HG03095 (cell line): ENCODE measurements around the gene ANKRD39.
"Not testable (repeated sequence)": the region's sequence is repeated elsewhere in the genome, so short reads cannot be mapped to it uniquely, and the experiment has no call there.

Experiments used
- ATAC-seq: cut with Tn5 transposase; IDR thresholded peaks from one replicate; pipeline ENCODE4 v1.9.1; 2021; ENCODE audit warnings: moderate library complexity; ENCODE audit not compliant: unreplicated experiment

Gene ANKRD39

GRCh38 chr2:96811917-96812316, 45.9 kb downstream of the ANKRD39 start:
- ATAC-seq: no peak

DNA sequence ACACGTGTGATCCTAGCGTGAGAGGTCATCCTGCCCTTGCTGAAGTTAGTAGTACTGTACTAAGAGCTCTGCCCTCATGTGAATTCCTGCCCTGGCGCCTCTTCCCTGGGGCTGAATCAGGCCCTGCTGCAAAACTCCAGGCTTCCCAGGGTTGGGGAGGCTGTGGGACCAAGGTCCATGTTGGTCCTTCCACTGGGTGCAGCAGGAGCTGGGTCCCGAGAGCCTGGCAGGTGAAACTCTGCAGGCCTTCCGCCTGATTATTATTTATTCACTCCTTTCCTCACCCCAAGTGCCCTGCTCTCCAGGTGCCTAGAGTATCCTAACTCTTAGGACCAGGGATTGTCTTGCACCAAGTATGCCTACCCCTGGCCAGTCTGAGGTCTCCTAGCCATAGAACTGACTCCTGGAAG, 47.0 kb downstream of the ANKRD39 start:
- ATAC-seq: no peak

GRCh38 chr2:96809951-96810782, 47.6 kb downstream of the ANKRD39 start:
- no peak for ATAC-seq

- ATAC-seq: no peak
Measured at GRCh38 chr2:96809216-96809882, 48.5 kb downstream of the ANKRD39 start.

DNA sequence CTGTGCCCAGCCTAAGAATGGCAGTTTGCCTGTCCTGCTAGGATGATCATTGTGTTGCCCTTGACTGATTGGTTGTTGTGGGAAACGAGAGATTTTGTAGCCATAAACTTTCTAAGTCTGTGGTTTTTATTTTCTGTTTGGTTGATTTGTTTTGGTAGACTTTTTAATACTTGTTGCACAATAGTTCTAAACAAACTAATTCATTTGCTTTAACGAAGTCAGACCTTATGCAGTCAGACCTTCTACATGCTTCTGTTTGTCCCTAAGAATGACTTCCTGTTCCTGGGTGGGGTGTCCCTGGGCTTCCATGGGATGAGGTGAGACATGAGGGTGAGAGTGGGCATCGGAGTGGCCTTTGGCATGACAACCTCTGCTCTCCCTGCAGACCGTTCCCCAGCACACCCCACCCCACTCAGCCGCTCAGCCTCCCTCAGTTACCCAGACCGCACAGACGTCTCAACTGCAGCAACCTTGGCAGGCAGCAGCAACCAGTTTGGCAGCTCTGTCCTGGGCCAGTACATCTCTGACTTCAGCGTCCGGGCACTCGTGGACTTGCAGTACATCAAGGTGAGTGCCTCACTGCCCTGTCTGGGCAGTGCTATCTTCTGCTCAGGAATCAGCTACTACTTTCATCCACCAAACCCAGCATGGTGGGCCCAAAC, 49.5 kb downstream of the ANKRD39 start:
- no peak for ATAC-seq

- no peak for ATAC-seq
Measured at GRCh38 chr2:96807127-96807471, 50.7 kb downstream of the ANKRD39 start.

GRCh38 chr2:96806468-96807126, 51.2 kb downstream of the ANKRD39 start:
- peak; percentile 40 for ATAC-seq

DNA sequence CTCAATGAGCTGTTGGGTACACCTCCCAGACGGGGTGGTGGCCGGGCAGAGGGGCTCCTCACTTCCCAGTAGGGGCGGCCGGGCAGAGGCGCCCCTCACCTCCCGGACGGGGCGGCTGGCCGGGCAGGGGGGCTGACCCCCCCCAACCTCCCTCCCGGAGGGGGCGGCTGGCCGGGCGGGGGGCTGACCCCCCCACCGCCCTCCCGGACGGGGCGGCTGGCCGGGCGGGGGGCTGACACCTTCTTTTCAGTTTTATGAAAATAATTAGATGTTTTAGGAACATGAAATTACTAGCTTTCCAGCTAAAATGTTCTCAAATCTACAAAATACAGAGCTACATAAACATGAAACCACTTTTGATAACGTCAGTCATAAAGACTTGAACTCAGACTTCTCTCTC, 51.9 kb downstream of the ANKRD39 start:
- not testable (repeated sequence) for ATAC-seq

GRCh38 chr2:96804986-96805385, 52.8 kb downstream of the ANKRD39 start:
- ATAC-seq: no peak

DNA sequence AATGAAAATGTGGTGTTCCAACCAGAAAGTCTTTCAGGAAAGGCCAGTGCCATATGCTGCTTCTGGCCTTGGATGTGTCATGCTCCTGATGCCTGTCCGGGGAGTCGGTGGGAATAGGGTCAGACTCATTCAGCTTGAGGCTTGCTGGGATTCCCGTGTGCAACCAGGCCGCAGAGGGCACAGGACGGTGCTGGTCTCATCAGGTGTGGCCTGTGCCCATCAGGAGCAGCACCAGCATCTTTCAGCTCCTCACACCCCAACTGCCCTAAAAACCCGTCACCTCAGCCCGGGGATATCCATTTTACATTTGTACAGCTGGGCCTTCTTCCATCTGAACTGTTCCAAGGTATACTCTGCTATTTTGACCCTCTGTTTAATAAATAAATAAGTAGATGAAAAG, 55.1 kb downstream of the ANKRD39 start:
- no peak for ATAC-seq

- no peak for ATAC-seq
Measured at GRCh38 chr2:96801786-96802595, 55.8 kb downstream of the ANKRD39 start.

DNA sequence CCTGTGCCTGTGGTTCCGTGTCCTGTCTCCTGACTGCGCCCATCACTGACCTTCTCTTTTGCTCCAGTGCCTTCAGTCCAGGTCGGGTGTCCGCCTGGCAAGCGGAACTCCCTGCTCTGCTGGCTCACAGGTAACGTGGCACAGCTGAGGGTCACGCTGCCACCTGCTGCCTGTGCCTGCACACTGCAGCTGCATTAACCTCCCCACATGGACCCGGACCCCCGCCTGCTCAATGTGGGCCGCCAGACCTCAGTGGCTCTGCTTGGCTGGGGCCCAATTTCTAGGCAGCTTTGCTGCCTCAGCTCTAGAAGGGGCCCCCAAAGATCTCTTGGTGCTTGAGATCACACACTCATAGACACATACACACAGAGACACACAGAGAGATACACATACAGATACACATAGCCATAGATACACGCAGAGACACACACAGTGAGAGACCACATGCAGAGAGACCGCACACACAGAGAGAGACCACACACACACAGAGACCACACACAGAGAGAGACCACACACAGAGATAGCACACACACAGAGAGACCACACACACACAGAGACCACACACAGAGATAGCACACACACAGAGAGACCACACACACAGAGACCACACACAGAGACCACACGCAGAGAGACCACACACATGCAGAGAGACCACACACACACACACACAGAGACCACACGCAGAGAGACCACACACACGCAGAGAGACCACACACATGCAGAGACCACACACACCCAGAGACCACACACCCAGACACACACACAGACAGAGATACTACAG, 56.6 kb downstream of the ANKRD39 start:
- peak; percentile 70 for ATAC-seq

GRCh38 chr2:96800061-96801004, 57.5 kb downstream of the ANKRD39 start:
- ATAC-seq: peak; percentile 12

- no peak for ATAC-seq
Measured at GRCh38 chr2:96799623-96799935, 58.2 kb downstream of the ANKRD39 start.

GRCh38 chr2:96798733-96799622, 58.8 kb downstream of the ANKRD39 start:
- ATAC-seq: no peak
